ENCODE measurements around the gene COL4A2.

The COL4A2 gene

GRCh38 chr13:110306960-110307766 lies at the start of gene COL4A2, which contains the start of gene COL4A1:
TSS of gene COL4A2 (plus strand) at chr13:110307284. CDS start at chr13:110307904, 620 bp downstream.
TSS of gene COL4A1 (minus strand) at chr13:110307157. CDS start at chr13:110307027, 130 bp downstream.
- Histone ChIP-seq H3K27me3 (ENCODE audit: insufficient read depth, low read length) (no peaks in the 10 kb centered on the region), H3K36me3 (ENCODE audit: insufficient read depth, low read length) (peaks cover 15% of the 10 kb centered on the region; the same call in 1 of the 2 replicates), H2AFZ (ENCODE audit: low read length, unreplicated experiment) (peak within 1 kb of the TSS; percentile 5), H3K27ac (ENCODE audit: low read depth, low read length) (peak within 1 kb of the TSS; percentile 67), H3K4me1 (ENCODE audit: control insufficient read depth, insufficient read depth, low read length, unreplicated experiment) (peaks cover 44% of the 10 kb centered on the region), H3K79me2 (ENCODE audit: control insufficient read depth, insufficient read depth, low read length, unreplicated experiment) (peaks cover 99% of the 10 kb centered on the region), H3K4me3 (ENCODE audit: low read depth, low read length) (peak within 1 kb of the TSS; percentile 91)

DNA sequence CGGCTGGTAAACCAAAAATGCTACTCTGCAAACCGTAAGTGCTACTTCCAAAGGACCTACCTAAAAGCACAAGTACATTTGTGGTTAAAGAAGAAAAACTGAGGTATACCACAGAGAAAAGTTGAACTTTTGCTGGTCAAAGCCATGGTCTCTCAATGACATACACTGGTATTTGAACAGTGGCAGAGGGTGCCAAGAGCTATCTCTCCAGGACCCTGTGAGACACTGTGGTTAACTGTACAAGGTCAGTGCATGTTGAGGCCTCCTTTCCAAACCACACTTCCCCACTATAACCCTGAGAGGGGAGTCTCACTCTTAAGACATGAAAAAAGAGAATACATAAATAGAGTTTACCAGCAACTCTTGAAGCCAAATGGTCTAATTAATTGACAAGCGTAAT lies 49.7 kb upstream of the COL4A2 start:
- no peaks in the 10 kb centered on the region for H3K27me3 ChIP-seq (ENCODE audit: insufficient read depth, low read length)
- no peak overlapping the region for H3K27ac ChIP-seq (ENCODE audit: low read depth, low read length)
- no peak overlapping the region for H2AFZ ChIP-seq (ENCODE audit: low read length, unreplicated experiment)
- H3K36me3 ChIP-seq (ENCODE audit: insufficient read depth, low read length), result 0 out of 2 replicates have a peak, but pooled peaks cover 3% of the 10 kb centered on the region
- H3K79me2 ChIP-seq (ENCODE audit: control insufficient read depth, insufficient read depth, low read length, unreplicated experiment), result peaks cover 26% of the 10 kb centered on the region
- H3K4me3 ChIP-seq (ENCODE audit: low read depth, low read length), result no peak overlapping the region
- peaks cover 28% of the 10 kb centered on the region for H3K4me1 ChIP-seq (ENCODE audit: control insufficient read depth, insufficient read depth, low read length, unreplicated experiment)

- peak overlapping the region; percentile 47 for H2AFZ ChIP-seq (ENCODE audit: low read length, unreplicated experiment)
- H3K27ac ChIP-seq (ENCODE audit: low read depth, low read length), result peak overlapping the region; percentile 85
Measured at GRCh38 chr13:110258876-110259631, 48.0 kb upstream of the COL4A2 start.

DNA sequence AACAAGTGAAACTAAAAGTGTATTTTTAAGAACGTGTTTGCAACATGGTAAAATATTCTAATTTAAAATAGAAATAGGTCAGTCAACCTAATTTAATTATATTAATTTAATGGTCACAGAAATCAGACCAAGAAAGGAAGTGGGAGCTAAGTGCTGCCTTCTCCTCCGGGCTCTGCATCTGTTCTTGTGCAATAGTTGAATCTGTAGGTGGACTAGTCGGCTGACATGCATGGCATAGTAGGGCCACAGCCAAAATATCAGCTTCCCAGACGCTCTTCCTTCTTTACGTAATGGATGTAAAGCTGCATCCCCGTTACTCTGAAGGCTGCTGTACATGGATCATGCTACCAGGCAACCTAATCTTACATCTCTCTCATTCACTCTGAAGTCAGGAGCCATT lies 47.4 kb upstream of the COL4A2 start:
- Histone ChIP-seq H2AFZ (ENCODE audit: low read length, unreplicated experiment) (peak overlapping the region; percentile 47), H3K36me3 (ENCODE audit: insufficient read depth, low read length) (0 out of 2 replicates have a peak, but pooled peaks cover 3% of the 10 kb centered on the region), H3K27ac (ENCODE audit: low read depth, low read length) (peak overlapping the region; percentile 85), H3K27me3 (ENCODE audit: insufficient read depth, low read length) (no peaks in the 10 kb centered on the region), H3K4me1 (ENCODE audit: control insufficient read depth, insufficient read depth, low read length, unreplicated experiment) (peaks cover 35% of the 10 kb centered on the region), H3K4me3 (ENCODE audit: low read depth, low read length) (peak overlapping the region; percentile 65), H3K79me2 (ENCODE audit: control insufficient read depth, insufficient read depth, low read length, unreplicated experiment) (peaks cover 41% of the 10 kb centered on the region)

More at GRCh38 chr13:110258876-110259631, 48.0 kb upstream of the COL4A2 start:
- H3K27me3 ChIP-seq (ENCODE audit: insufficient read depth, low read length), result no peaks in the 10 kb centered on the region
- 0 out of 2 replicates have a peak, but pooled peaks cover 3% of the 10 kb centered on the region for H3K36me3 ChIP-seq (ENCODE audit: insufficient read depth, low read length)
- H3K4me3 ChIP-seq (ENCODE audit: low read depth, low read length), result peak overlapping the region; percentile 65
- H3K79me2 ChIP-seq (ENCODE audit: control insufficient read depth, insufficient read depth, low read length, unreplicated experiment), result peaks cover 37% of the 10 kb centered on the region
- H3K4me1 ChIP-seq (ENCODE audit: control insufficient read depth, insufficient read depth, low read length, unreplicated experiment), result peaks cover 35% of the 10 kb centered on the region

DNA sequence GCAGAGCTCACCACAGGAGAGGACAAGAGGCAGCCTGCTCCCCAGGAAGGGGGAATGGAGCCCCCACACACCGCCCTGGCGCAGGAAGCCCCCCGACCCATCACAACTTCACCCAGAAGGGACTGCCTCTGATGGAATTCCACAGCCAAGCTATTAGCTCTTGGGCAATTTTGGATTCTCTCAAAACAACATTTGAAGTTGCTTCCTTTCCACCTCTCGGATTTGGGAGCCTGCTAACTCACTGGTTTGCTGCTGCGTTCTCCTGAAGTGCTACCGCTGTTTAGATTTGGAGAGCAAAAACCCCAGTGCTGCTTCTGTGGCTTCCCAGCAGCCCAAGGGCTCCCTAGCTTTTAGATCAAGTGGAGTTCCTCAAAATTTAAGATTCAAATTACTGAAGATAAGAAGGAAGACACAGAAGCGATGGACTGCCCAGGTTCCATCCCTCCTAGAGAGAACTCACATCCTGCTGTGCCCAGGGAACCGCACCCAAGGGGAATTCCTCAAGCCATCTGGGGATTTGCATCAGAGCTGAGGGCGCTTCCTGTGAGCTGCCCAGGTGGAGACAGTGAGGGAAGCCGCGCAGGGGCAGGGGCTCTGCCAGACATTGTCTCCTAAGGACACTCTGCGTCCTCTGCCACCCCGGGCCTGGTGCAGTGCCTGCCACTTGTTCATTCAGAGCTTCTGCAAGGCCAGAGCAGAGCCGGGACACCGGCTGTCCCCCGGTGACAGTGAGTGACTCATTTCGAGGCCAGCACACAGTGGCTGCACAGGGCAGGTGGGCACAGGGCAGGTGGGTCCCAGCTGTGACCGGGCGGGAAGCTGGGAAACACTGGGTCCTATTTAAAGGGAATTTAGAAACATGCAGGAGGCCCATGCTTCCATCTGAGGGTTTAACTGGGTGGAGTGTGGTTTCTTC lies 45.7 kb upstream of the COL4A2 start:
- H3K36me3 ChIP-seq (ENCODE audit: insufficient read depth, low read length), result 0 out of 2 replicates have a peak, but pooled peaks cover 3% of the 10 kb centered on the region
- H3K27ac ChIP-seq (ENCODE audit: low read depth, low read length), result no peak overlapping the region
- H3K4me3 ChIP-seq (ENCODE audit: low read depth, low read length), result no peak overlapping the region
- H3K4me1 ChIP-seq (ENCODE audit: control insufficient read depth, insufficient read depth, low read length, unreplicated experiment), result peaks cover 35% of the 10 kb centered on the region
- H3K27me3 ChIP-seq (ENCODE audit: insufficient read depth, low read length), result no peaks in the 10 kb centered on the region
- no peak overlapping the region for H2AFZ ChIP-seq (ENCODE audit: low read length, unreplicated experiment)
- H3K79me2 ChIP-seq (ENCODE audit: control insufficient read depth, insufficient read depth, low read length, unreplicated experiment), result peaks cover 58% of the 10 kb centered on the region

DNA sequence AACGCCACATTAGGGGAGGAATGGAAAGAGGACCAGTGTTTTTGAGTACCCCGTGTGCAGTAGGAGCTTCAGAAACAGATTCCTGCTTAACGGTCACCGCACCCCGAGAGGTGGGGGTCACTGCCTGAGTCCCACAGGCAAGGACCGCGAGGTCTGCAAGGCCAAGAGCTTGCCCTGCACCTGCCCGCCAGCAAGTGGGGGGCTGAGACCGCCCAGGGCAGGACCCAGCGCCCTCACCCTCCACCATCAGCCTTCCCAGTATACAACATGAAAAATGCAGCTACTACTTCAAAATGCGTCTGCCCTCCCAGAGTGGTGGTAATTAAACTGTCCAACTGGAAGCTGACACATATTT lies 45.0 kb upstream of the COL4A2 start:
- Histone ChIP-seq H3K4me1 (ENCODE audit: control insufficient read depth, insufficient read depth, low read length, unreplicated experiment) (peaks cover 35% of the 10 kb centered on the region), H3K79me2 (ENCODE audit: control insufficient read depth, insufficient read depth, low read length, unreplicated experiment) (peaks cover 64% of the 10 kb centered on the region), H2AFZ (ENCODE audit: low read length, unreplicated experiment) (no peak overlapping the region), H3K36me3 (ENCODE audit: insufficient read depth, low read length) (0 out of 2 replicates have a peak, but pooled peaks cover under 1% of the 10 kb centered on the region), H3K27ac (ENCODE audit: low read depth, low read length) (no peak overlapping the region), H3K27me3 (ENCODE audit: insufficient read depth, low read length) (no peaks in the 10 kb centered on the region), H3K4me3 (ENCODE audit: low read depth, low read length) (no peak overlapping the region)

DNA sequence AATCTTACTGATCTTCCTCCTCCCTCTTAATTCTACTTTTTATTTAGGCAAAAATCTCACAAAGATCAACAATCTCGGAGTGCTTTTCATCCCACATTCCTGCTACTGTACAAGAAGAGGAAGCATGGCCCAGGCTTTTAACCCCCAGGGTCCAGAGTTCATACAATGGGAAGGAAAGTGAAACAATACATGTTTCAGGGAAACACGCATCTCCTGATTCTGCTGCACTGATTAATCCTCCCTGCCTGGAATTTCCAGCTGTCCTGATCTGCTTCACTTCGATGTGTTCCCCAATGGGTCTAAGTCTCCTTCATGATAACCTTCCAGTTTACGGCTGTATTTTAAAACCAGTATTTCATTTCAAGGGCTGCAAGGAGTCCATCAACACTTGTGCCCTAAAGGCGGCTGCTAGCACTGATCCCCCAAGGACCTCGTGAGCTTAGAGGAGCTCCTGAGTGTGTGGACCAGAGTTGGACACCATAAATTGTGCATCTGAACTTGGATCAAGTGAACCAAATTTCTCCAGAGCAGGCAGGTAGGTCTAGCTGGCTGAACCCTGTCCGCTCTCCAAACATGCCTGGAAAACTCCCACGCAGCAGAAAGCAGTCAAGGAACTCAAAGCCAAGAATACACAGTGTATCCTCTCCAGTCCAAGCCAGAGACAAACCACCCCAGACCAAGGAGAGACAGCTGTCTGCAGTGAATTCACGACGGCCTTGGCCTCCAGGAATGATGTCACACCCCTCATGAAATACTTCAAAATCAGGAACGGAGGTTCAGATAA lies 44.4 kb upstream of the COL4A2 start:
- Histone ChIP-seq H3K27ac (ENCODE audit: low read depth, low read length) (no peak overlapping the region), H3K27me3 (ENCODE audit: insufficient read depth, low read length) (no peaks in the 10 kb centered on the region), H3K79me2 (ENCODE audit: control insufficient read depth, insufficient read depth, low read length, unreplicated experiment) (peaks cover 69% of the 10 kb centered on the region), H2AFZ (ENCODE audit: low read length, unreplicated experiment) (no peak overlapping the region), H3K4me3 (ENCODE audit: low read depth, low read length) (no peak overlapping the region), H3K36me3 (ENCODE audit: insufficient read depth, low read length) (no peaks in the 10 kb centered on the region), H3K4me1 (ENCODE audit: control insufficient read depth, insufficient read depth, low read length, unreplicated experiment) (peaks cover 35% of the 10 kb centered on the region)

DNA sequence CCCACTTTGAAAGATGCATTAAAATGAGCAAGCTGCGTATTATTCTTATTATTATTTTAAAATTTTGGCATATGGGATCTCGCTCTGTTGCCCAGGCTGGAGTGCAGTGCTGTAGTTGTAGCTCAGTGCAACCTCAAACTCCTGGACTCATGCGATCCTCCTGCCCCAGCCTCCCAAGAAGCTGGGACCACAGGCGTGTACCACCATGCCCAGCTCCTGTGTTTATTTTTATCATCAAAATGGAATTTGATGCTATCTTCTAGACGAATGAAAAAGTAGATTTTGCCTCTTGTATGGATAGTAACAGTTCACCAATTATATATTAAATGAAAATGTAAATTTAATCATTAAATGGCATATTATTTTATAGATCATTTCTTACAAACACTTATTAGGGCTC lies 43.7 kb upstream of the COL4A2 start:
- peaks cover 72% of the 10 kb centered on the region for H3K79me2 ChIP-seq (ENCODE audit: control insufficient read depth, insufficient read depth, low read length, unreplicated experiment)
- no peak overlapping the region for H3K27ac ChIP-seq (ENCODE audit: low read depth, low read length)
- H2AFZ ChIP-seq (ENCODE audit: low read length, unreplicated experiment), result no peak overlapping the region
- peaks cover 35% of the 10 kb centered on the region for H3K4me1 ChIP-seq (ENCODE audit: control insufficient read depth, insufficient read depth, low read length, unreplicated experiment)
- H3K36me3 ChIP-seq (ENCODE audit: insufficient read depth, low read length), result no peaks in the 10 kb centered on the region
- no peak overlapping the region for H3K4me3 ChIP-seq (ENCODE audit: low read depth, low read length)
- H3K27me3 ChIP-seq (ENCODE audit: insufficient read depth, low read length), result no peaks in the 10 kb centered on the region

DNA sequence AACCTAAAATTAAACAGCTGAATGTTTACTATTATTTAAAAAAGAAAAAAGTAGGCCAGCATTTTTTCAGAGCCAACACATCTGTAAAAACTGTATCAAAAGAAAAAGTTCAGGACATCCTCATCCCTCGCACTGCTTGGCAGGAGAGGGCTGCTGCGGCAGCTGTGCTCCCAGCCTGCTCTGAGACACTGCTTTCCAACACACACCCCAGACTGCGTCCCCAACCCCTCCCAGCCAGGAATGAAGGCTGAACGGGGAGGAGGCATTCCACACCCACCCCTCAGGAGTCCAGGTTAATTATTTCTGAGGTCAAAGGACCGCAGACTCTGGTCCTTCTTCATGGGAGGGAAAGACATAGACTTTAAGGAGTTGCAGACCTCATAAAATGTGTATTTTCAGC lies 43.2 kb upstream of the COL4A2 start:
- Histone ChIP-seq H3K79me2 (ENCODE audit: control insufficient read depth, insufficient read depth, low read length, unreplicated experiment) (peaks cover 77% of the 10 kb centered on the region), H3K36me3 (ENCODE audit: insufficient read depth, low read length) (no peaks in the 10 kb centered on the region), H2AFZ (ENCODE audit: low read length, unreplicated experiment) (no peak overlapping the region), H3K27me3 (ENCODE audit: insufficient read depth, low read length) (no peaks in the 10 kb centered on the region), H3K4me3 (ENCODE audit: low read depth, low read length) (no peak overlapping the region), H3K27ac (ENCODE audit: low read depth, low read length) (no peak overlapping the region), H3K4me1 (ENCODE audit: control insufficient read depth, insufficient read depth, low read length, unreplicated experiment) (peaks cover 33% of the 10 kb centered on the region)

All from ACC112 (cell line).